NCI-H2081 (cell line): ENCODE data around the gene PSEN1.
A peak's percentile ranks its signal among the peaks of the same experiment; 100 is the strongest.

Experiments
- DNase-seq, 2 experiments: peaks; one replicate each; lab custom pipeline; 2025; lab: John Stamatoyannopoulos, UW

The PSEN1 gene

GRCh38 chr14:73136387-73137225, at the start of gene PSEN1:
PSEN1 (plus strand) TSS chr14:73136507; CDS start chr14:73148020, 11,513 bp downstream.
- peak; percentile 90 to 93 for DNase-seq

GRCh38 chr14:73091044-73091443, 45.3 kb upstream of the PSEN1 start:
- no peak for DNase-seq

- DNase-seq: no peak
Observed at GRCh38 chr14:73097421-73097820, 38.9 kb upstream of the PSEN1 start.

GRCh38 chr14:73100334-73100733, 36.0 kb upstream of the PSEN1 start:
- DNase-seq: no peak

GRCh38 chr14:73102806-73103497, 33.4 kb upstream of the PSEN1 start:
- DNase-seq: no peak

GRCh38 chr14:73105050-73105449, 31.3 kb upstream of the PSEN1 start:
- no peak for DNase-seq

- no peak for DNase-seq
Observed at GRCh38 chr14:73105727-73106126, 30.6 kb upstream of the PSEN1 start.

- DNase-seq: no peak
Observed at GRCh38 chr14:73116079-73116665, 20.1 kb upstream of the PSEN1 start.

GRCh38 chr14:73124180-73124894, 12.0 kb upstream of the PSEN1 start:
- no peak for DNase-seq

GRCh38 chr14:73125169-73125588, 11.1 kb upstream of the PSEN1 start:
- DNase-seq: peak; percentile 5 to 58

- no peak for DNase-seq
Observed at GRCh38 chr14:73125746-73126145, 10.6 kb upstream of the PSEN1 start.

GRCh38 chr14:73133795-73134194, 2.5 kb upstream of the PSEN1 start:
- no peak for DNase-seq

GRCh38 chr14:73136085-73136386, 271 bp upstream of the PSEN1 start:
- no peak for DNase-seq

GRCh38 chr14:73140811-73141323, 4.6 kb downstream of the PSEN1 start:
- no peak for DNase-seq

- no peak for DNase-seq
Observed at GRCh38 chr14:73142216-73142615, 5.9 kb downstream of the PSEN1 start.

- DNase-seq: no peak
Observed at GRCh38 chr14:73143003-73143402, 6.7 kb downstream of the PSEN1 start.

- no peak for DNase-seq
Observed at GRCh38 chr14:73143617-73144016, 7.3 kb downstream of the PSEN1 start.

- no peak for DNase-seq
Observed at GRCh38 chr14:73145371-73145770, 9.1 kb downstream of the PSEN1 start.

GRCh38 chr14:73146111-73146510, 9.8 kb downstream of the PSEN1 start:
- DNase-seq: no peak

GRCh38 chr14:73149753-73150152, 13.4 kb downstream of the PSEN1 start:
- DNase-seq: no peak

- DNase-seq: no peak
Observed at GRCh38 chr14:73153272-73153671, 17.0 kb downstream of the PSEN1 start.

- no peak for DNase-seq
Observed at GRCh38 chr14:73162251-73162650, 25.9 kb downstream of the PSEN1 start.
